CD14-positive monocyte (primary cell): ENCODE results near the gene ZNF608. TPM values are rescaled to one million over a fixed set of nuclear protein-coding genes. Genes with fewer than 3 reads are reported as not detected.

ENCODE experiments used
- DNase-seq, 3 donors: peaks; one replicate each; pipeline ENCODE4 v3.0.0-alpha.2; 2011 to 2022
- H2AFZ ChIP-seq: 2 replicates; pipeline ENCODE4 v1.6.0; 2012; ENCODE audit warnings: mild to moderate bottlenecking, low read depth, low read length, inconsistent platforms; ENCODE audit not compliant: insufficient read depth, poor library complexity, severe bottlenecking
- H3K27ac ChIP-seq, 2 donors: 1 replicate in 1 of 2; 2 replicates in 1 of 2; pipeline ENCODE4 v1.5.1; 2012 to 2013; ENCODE audit warnings: low read length in 2 of 2, control low read depth in 1 of 2, inconsistent platforms in 1 of 2, low read depth in 1 of 2, mild to moderate bottlenecking in 1 of 2
- H3K27me3 ChIP-seq, 2 donors: one replicate each; pipeline versions ENCODE4 v1.6.0 to v1.6.1; 2011 to 2013; ENCODE audit warnings: low read length in 2 of 2; ENCODE audit not compliant: control insufficient read depth in 2 of 2, insufficient read depth in 2 of 2
- H3K36me3 ChIP-seq, 2 donors: replicated peaks in 1 of 2; 1 replicate in 1 of 2; 2 replicates in 1 of 2; pipeline versions ENCODE4 v1.5.1 to v1.6.1; 2012 to 2013; ENCODE audit warnings: low read length in 2 of 2, control low read depth in 1 of 2, inconsistent platforms in 1 of 2, mild to moderate bottlenecking in 1 of 2; ENCODE audit not compliant: insufficient read depth in 2 of 2, control insufficient read depth in 1 of 2
- H3K4me1 ChIP-seq, 2 donors: 1 replicate in 1 of 2; 2 replicates in 1 of 2; pipeline versions ENCODE4 v1.5.1 to v1.6.1; 2012 to 2013; ENCODE audit warnings: low read length in 2 of 2, control low read depth in 1 of 2, inconsistent platforms in 1 of 2, mild to moderate bottlenecking in 1 of 2, moderate library complexity in 1 of 2; ENCODE audit not compliant: insufficient read depth in 2 of 2, control insufficient read depth in 1 of 2
- H3K4me2 ChIP-seq: replicated peaks from 2 replicates; pipeline ENCODE3; 2012; ENCODE audit warnings: low read length, moderate library complexity, mild to moderate bottlenecking; ENCODE audit not compliant: poor library complexity, severe bottlenecking; ENCODE audit errors: extremely low read depth
- H3K4me3 ChIP-seq, 3 experiments: fragments of 200-600 bp in 1 of 3; sonication (generic) in 1 of 3; replicated peaks in 1 of 3; 1 replicate in 2 of 3; 2 replicates in 1 of 3; pipeline ENCODE4 v1.5.1; 2011 to 2013; ENCODE audit warnings: low read length in 3 of 3, mild to moderate bottlenecking in 3 of 3, control low read depth in 2 of 3, low read depth in 2 of 3, inconsistent platforms in 1 of 3, moderate library complexity in 1 of 3
- H3K79me2 ChIP-seq: 2 replicates; pipeline ENCODE4 v1.6.0; 2012; ENCODE audit warnings: mild to moderate bottlenecking, control low read depth, inconsistent platforms, low read length, moderate library complexity; ENCODE audit not compliant: insufficient read depth
- H3K9ac ChIP-seq: 2 replicates; pipeline ENCODE4 v1.6.0; 2017; ENCODE audit warnings: low read length, mild to moderate bottlenecking; ENCODE audit not compliant: insufficient read depth, poor library complexity, severe bottlenecking
- H3K9me3 ChIP-seq, 2 donors: replicated peaks in 1 of 2; 1 replicate in 1 of 2; 2 replicates in 1 of 2; pipeline versions ENCODE4 v1.5.1 to v1.6.1; 2012 to 2013; ENCODE audit warnings: low read length in 2 of 2, control low read depth in 1 of 2; ENCODE audit not compliant: control insufficient read depth in 1 of 2, insufficient read depth in 1 of 2
- H4K20me1 ChIP-seq: 2 replicates; pipeline ENCODE4 v1.6.0; 2012; ENCODE audit warnings: mild to moderate bottlenecking, low read length, control low read depth, moderate library complexity; ENCODE audit not compliant: insufficient read depth
- H3K27ac Mint-ChIP-seq, 7 donors: one replicate each; pipeline ENCODE4 v1.8.0; 2020; ENCODE audit warnings: mild to moderate bottlenecking in 7 of 7, mixed read lengths in 7 of 7, moderate library complexity in 6 of 7, inconsistent platforms in 2 of 7
- H3K27me3 Mint-ChIP-seq, 3 donors: one replicate each; pipeline ENCODE4 v1.8.0; 2021 to 2022; ENCODE audit warnings: low read depth in 3 of 3, mild to moderate bottlenecking in 3 of 3, mixed read lengths in 3 of 3, moderate library complexity in 3 of 3, inconsistent platforms in 1 of 3
- H3K36me3 Mint-ChIP-seq, 2 donors: one replicate each; pipeline ENCODE4 v1.8.0; 2020; ENCODE audit warnings: mixed read lengths in 2 of 2, inconsistent platforms in 1 of 2, mild to moderate bottlenecking in 1 of 2
- H3K4me1 Mint-ChIP-seq: one replicate; pipeline ENCODE4 v1.8.0; 2020; ENCODE audit warnings: mild to moderate bottlenecking, mixed read lengths
- H3K4me3 Mint-ChIP-seq, 2 donors: one replicate each; pipeline ENCODE4 v1.8.0; 2020; ENCODE audit warnings: mild to moderate bottlenecking in 2 of 2, mixed read lengths in 2 of 2, moderate library complexity in 1 of 2
- H3K9me3 Mint-ChIP-seq, 7 donors: one replicate each; pipeline ENCODE4 v1.8.0; 2020 to 2022; ENCODE audit warnings: mixed read lengths in 7 of 7, mild to moderate bottlenecking in 6 of 7, moderate library complexity in 6 of 7, inconsistent platforms in 2 of 7
- CTCF ChIP-seq: fragments of 200-600 bp; IDR thresholded peaks from one replicate; pipeline ENCODE4 v1.8.0; 2022; ENCODE audit warnings: antibody characterized with exemption, mild to moderate bottlenecking
- WGBS: methylation state at CpG from one replicate; pipeline ENCODE4 v1.1.5; 2013; ENCODE audit warnings: missing lambda C conversion rate; ENCODE audit not compliant: insufficient coverage; 5-methylcytosine and 5-hydroxymethylcytosine counted together
- intact Hi-C, 2 donors: fragments of 100-400 bp; cut with micrococcal nuclease; formaldehyde crosslinking; loops; one replicate each; pipeline versions ENCODE4 v1.15.0 to v1.15.1; 2023
- polyA plus RNA-seq, 3 donors: library from polyadenylated mRNA; depleted of rRNA in 1 of 3; unstranded in 2 of 3; stranded (reverse) in 1 of 3; fragments of 300-500 nt in 2 of 3; fragments of >200 nt in 1 of 3; fragmentation: Illumina TruSeq in 2 of 3; gene quantifications; 1 replicate in 2 of 3; 2 replicates in 1 of 3; pipeline ENCODE4 v1.2.3, GENCODE V29; 2012 to 2021

The ZNF608 gene
- polyA plus RNA-seq, 3 donors = 0.05 TPM; not detected in 2

GRCh38 chr5:124697501-124697900 lies 48.9 kb downstream of the ZNF608 start:
- H3K27ac Mint-ChIP-seq = no peak overlapping the region
- no peak overlapping the region for H3K9ac ChIP-seq
- peaks cover 0 to 4% (median 1%) of the 10 kb centered on the region in 7 donors for H3K9me3 Mint-ChIP-seq
- WGBS = 100% methylated on average over 1 of the region's 1 CpG
- H3K79me2 ChIP-seq = no peaks in the 10 kb centered on the region
- H3K27ac ChIP-seq = no peak overlapping the region
- H3K27me3 ChIP-seq = no peaks in the 10 kb centered on the region
- intact Hi-C loops = no loop called here
- no peak overlapping the region for H3K4me3 Mint-ChIP-seq
- no peaks in the 10 kb centered on the region for H3K36me3 Mint-ChIP-seq
- no peaks in the 10 kb centered on the region for H3K4me1 ChIP-seq
- TF ChIP-seq CTCF = no peak
- no peaks in the 10 kb centered on the region for H4K20me1 ChIP-seq
- no peaks in the 10 kb centered on the region for H3K9me3 ChIP-seq
- H3K4me2 ChIP-seq = no peak overlapping the region
- H2AFZ ChIP-seq = no peak overlapping the region
- H3K4me1 Mint-ChIP-seq = peaks cover under 1% of the 10 kb centered on the region
- H3K36me3 ChIP-seq = no peaks in the 10 kb centered on the region
- no peak overlapping the region for H3K4me3 ChIP-seq
- DNase-seq = no peak
- H3K27me3 Mint-ChIP-seq = no peaks in the 10 kb centered on the region

- no peaks in the 10 kb centered on the region for H3K9me3 ChIP-seq
- no peaks in the 10 kb centered on the region for H3K4me1 ChIP-seq
- H3K4me2 ChIP-seq = no peak overlapping the region
- intact Hi-C loops = no loop called here
- H4K20me1 ChIP-seq = no peaks in the 10 kb centered on the region
- H3K9me3 Mint-ChIP-seq = peaks cover 0 to 4% (median 1%) of the 10 kb centered on the region in 7 donors
- 90% methylated on average over 4 of the region's 7 CpGs for WGBS
- H3K9ac ChIP-seq = no peak overlapping the region
- no peaks in the 10 kb centered on the region for H3K79me2 ChIP-seq
- no peak overlapping the region for H3K27ac ChIP-seq
- H3K36me3 Mint-ChIP-seq = no peaks in the 10 kb centered on the region
- H3K27ac Mint-ChIP-seq = no peak overlapping the region
- no peak overlapping the region for H3K4me3 Mint-ChIP-seq
- H3K4me1 Mint-ChIP-seq = no peaks in the 10 kb centered on the region
- TF ChIP-seq CTCF = no peak
- DNase-seq = no peak
- no peaks in the 10 kb centered on the region for H3K27me3 Mint-ChIP-seq
- H3K27me3 ChIP-seq = no peaks in the 10 kb centered on the region
- no peaks in the 10 kb centered on the region for H3K36me3 ChIP-seq
- H2AFZ ChIP-seq = no peak overlapping the region
- H3K4me3 ChIP-seq = no peak overlapping the region
Measured at GRCh38 chr5:124696898-124697297, 49.5 kb downstream of the ZNF608 start.
